SK-N-SH (cell line): ENCODE results near the gene CAPZA3.

Source experiments
- CHD2 ChIP-seq: fragments of 150-350 bp; IDR thresholded peaks from 2 replicates; pipeline ENCODE4 v1.6.1; 2018; ENCODE audit warnings: low read length; ENCODE audit not compliant: partially characterized antibody
- CTCF ChIP-seq: fragments of 200-600 bp; sonication (generic); IDR thresholded peaks from 2 replicates; pipeline ENCODE4 v1.6.1; 2017; ENCODE audit warnings: antibody characterized with exemption, mild to moderate bottlenecking, moderate library complexity
- EP300 ChIP-seq, 2 experiments: IDR thresholded peaks; 2 replicates each; pipeline versions ENCODE4 v1.4.0 to v1.6.1; 2012; ENCODE audit warnings: borderline replicate concordance in 1 of 2, low read depth in 1 of 2, low read length in 1 of 2
- FOXM1 ChIP-seq: IDR thresholded peaks from 2 replicates; pipeline ENCODE4 v1.4.0; 2012; ENCODE audit warnings: low read depth, mild to moderate bottlenecking
- IRF3 ChIP-seq: fragments of 150-350 bp; IDR thresholded peaks from 2 replicates; pipeline ENCODE4 v1.6.1; 2016; ENCODE audit warnings: mild to moderate bottlenecking, low read depth, low read length
- NFIC ChIP-seq: IDR thresholded peaks from 2 replicates; pipeline ENCODE4 v1.4.0; 2012; ENCODE audit warnings: borderline replicate concordance
- POLR2AphosphoS5 ChIP-seq: IDR thresholded peaks from 2 replicates; pipeline ENCODE4 v1.6.1; 2012; ENCODE audit warnings: low read depth, low read length
- RAD21 ChIP-seq: IDR thresholded peaks from 2 replicates; pipeline ENCODE4 v1.6.1; 2012; ENCODE audit warnings: mild to moderate bottlenecking, low read length
- RFX5 ChIP-seq: IDR thresholded peaks from 2 replicates; pipeline ENCODE4 v1.6.1; 2012; ENCODE audit warnings: mild to moderate bottlenecking, improper control_type of control experiment, low read length
- TEAD4 ChIP-seq: IDR thresholded peaks from 2 replicates; pipeline ENCODE4 v1.4.0; 2012; ENCODE audit warnings: mild to moderate bottlenecking, borderline replicate concordance; ENCODE audit not compliant: insufficient read depth
- ZBTB33 ChIP-seq: IDR thresholded peaks from 2 replicates; pipeline ENCODE4 v1.4.0; 2012; ENCODE audit warnings: low read depth, borderline replicate concordance

GRCh38 chr12:18719922-18720510 lies 17.9 kb upstream of the CAPZA3 start:
- TF ChIP-seq CTCF = no peak
- no peak for TF ChIP-seq POLR2AphosphoS5
- no peak for TF ChIP-seq CHD2
- no peak for TF ChIP-seq EP300 (IDR thresholded peaks at IDR 0.05; ENCODE audit: borderline replicate concordance in 1 of 2, low read depth in 1 of 2, low read length in 1 of 2)
- TF ChIP-seq ZBTB33 = no peak
- TF ChIP-seq RFX5 = no peak
- TF ChIP-seq RAD21 = no peak
- no peak for TF ChIP-seq TEAD4
- no peak for TF ChIP-seq IRF3
- TF ChIP-seq NFIC = no peak
- no peak for TF ChIP-seq FOXM1
